HG03139 (cell line): ENCODE measurements around the gene CDK11A.
"Not testable (repeated sequence)": the region's sequence is repeated elsewhere in the genome, so short reads cannot be mapped to it uniquely, and the experiment has no call there.

Experiments
- ATAC-seq: cut with Tn5 transposase; IDR thresholded peaks from one replicate; pipeline ENCODE4 v1.9.1; 2021; ENCODE audit not compliant: unreplicated experiment

The CDK11A gene

DNA sequence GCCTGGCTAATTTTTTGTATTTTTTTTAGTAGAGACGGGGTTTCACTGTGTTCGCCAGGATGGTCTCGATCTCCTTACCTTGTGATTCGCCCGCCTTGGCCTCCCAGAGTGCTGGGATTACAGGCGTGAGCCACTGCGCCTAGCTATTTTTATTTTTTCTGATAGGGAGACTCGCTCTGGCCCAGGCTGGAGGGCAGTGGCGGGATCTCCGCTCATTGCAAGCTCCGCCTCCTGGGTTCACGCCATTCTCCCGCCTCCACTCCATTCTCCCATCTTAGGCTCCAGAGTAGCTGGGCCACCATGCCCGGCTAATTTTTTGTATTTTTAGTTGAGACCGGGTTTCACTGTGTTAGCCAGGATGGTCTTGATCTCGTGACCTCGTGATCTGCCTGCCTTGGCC is 1.9 kb upstream of the CDK11A start:
- not testable (repeated sequence) for ATAC-seq

DNA sequence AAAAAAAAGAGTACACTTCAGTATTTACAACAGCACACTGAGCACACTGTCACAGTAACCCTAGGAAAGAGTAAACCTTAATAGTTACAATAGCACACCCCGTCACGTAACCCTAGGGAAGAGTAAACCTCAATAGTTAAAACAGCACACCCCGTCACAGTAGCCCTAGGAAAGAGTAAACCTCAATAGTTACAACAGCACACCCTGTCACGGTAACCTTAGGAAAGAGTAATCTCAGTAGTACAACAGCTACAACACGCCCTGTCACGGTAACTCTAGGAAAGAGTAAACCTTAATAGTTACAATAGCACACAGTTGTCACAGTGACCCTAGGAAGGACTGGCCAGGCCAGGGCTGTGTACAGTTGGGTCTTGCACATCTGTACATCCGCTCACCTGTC is 3.0 kb downstream of the CDK11A start:
- ATAC-seq, result no peak

DNA sequence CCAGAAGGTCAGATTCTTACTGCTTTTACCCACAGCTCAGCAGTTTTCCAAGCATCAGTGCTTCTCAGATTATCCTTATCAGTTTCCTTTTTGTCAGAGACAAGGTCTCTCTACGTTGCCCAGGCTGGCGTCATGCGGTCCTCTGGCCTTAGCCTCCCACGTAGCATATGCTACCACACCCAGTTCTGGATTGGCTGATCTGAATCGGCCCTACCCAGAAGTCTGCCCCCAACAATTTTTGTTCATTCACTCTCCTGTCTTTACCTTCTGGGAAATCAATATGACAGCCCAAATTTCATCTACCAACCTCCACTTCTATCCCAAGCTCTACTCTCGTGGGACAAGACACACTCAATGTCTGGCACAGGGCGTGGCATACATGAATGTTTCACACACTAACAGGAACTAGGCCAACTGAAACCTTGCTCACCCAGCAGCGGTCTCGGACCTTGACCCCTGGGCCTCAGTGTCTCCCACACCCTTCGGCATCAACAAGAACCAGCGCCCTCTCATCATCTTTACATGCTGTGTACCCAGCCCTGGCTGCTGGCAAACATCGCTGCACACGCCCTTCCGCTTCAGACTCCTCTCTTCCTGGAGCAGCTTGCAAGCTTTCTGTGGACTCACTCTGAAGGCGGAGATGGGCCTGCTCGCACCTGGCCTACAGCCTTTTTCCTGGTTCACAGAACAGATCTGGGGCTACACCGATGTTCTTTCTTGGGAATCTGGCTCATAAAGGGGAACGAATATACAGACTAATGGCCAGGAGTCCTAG is 8.9 kb downstream of the CDK11A start:
- ATAC-seq, result not testable (repeated sequence)

DNA sequence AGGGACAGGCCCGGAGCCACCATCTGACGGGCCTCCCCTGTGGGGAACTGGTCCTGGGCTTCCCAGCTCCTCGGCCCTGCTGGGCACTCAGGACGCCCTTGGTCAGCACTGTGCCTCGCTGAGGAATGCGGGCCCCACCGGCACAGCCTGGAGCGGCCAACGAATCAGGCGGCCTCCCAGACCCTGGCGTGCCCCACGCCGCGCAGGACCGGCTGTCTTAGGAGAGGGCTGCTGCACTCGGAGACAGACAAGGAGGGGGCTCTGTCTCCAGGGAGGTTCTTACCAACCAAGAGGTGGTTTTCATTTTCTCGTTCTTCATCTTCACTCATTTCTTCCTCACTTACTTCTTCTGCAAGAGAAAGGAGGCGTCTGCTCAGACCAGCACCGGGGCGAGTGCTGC is 16.3 kb downstream of the CDK11A start:
- ATAC-seq, result not testable (repeated sequence)

DNA sequence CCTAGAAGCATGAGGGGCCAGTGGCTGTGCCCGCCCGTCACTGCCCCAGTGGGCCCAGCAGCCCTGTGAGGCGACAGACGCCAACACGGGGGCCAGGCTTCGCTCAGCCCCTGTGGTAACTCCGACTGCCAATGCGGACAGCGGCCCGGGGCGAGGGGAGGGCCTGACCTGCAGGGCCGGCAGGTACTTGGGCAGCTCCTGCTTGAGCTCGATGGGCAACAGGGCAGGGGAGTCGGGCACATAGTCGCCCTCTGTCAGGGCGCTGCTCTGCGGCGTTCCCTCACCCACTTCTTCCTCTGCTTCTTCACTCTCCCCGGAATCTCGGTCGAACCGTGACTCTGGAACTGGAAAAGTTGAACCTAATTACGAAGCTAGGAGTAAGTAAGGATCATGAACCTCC is 16.9 kb downstream of the CDK11A start:
- ATAC-seq, result not testable (repeated sequence)

DNA sequence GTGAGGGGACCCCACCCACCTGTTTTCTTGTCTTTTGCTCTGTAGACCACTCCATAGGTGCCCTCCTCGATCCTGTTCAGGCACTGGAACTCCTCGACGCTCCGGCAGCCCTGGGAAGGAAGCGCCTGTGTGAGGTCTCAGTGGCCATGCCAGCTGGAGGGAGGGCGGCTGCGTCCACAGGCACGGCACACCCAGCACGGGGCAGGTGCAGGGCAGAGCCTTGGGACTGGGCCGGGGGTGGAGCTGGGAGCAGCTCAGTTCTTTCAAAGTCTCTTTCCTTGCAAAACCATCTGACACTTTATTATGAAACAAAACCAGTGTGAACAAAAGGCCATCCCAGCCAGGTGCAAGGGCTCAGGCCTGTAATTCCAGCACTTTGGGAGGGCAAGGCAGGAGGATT is 18.5 kb downstream of the CDK11A start:
- not testable (repeated sequence) for ATAC-seq

DNA sequence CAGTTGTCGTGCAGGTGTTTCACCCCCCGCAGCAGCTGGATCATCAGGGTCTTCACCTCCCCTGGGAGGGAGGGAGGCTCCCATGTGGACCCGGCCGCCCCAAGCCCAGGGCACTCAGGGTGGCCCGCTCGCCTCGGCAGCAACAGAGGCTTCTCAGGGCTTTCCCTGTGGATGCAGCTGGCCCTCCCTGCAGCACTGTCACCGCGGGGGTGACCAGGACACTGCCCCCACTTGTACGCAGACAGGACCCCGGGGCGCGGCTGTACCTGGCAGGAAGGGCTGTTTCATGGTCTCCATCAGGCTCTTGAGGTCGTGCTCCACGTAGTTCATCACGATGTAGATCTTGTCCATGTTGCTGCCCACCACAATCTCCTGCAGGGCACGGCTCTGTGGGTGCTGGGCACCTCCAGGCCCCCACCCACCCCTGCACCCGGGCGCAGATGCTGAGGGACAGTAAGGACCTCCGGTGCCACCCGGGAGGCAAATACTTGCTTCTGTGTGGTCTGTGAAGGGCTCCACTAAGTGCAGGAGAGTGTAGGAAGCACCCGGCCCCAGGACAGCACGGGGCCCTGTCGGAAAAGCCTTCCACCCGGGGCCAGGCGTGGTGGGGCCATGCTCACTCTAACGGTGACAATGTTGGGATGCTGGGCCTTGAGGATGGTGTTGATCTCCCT is 19.7 kb downstream of the CDK11A start:
- not testable (repeated sequence) for ATAC-seq

DNA sequence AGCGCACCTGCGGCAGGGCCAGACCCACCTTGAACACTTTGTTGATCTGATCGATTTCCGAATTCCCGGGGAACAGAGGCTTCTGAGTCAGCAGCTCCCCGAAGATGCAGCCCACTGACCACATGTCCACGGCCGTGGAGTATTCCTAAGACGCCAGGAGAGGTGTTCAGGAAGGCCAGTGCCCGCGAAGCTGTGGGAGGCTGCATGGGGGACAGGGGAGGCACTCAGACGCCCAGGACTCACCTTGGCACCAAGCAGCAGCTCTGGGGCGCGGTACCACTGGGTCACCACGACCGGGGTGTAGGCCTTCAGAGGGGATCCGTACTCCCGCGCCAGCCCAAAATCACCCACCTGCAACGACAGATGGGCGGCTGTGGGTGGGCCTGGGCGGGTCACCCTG is 20.4 kb downstream of the CDK11A start:
- no peak for ATAC-seq

DNA sequence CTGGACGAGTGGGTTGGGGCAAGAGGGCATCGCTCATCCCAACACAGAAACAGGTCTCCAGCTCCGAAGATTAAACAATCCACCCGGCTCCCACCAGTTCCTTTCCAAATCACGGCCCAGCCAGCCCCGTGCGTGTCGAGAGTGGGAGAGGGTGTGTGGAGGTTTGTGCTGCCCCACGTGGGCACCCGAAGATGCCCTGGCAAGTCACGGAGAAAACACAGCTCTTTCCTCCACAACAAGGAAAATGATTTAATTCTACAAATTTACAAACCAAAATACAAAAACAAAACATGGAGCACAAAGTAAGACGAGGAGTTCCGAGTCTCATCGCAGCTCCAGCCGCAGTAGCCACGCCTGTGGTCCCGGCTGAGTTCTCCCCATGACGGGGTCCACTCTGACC is 21.7 kb downstream of the CDK11A start:
- ATAC-seq, result not testable (repeated sequence)

DNA sequence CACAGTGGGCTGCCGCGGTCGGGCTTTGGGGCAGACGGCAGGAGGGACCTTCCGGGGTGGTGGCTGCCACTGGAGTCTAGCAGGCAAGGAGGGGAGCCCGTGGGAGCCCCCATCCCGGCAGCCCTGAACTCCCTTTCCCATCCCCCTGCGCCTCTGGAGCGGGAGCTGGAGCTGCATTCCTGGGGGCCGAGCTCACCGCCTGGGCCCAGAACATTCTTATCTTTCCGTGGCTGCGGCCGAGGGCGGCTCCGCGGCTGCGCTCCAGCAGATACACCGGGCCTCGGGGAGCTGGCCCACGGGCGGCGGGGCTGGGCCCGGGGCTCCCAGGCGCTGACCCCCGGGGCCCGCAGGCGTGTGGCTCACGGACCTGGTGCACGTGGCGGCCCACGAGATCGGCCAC is 23.6 kb downstream of the CDK11A start:
- not testable (repeated sequence) for ATAC-seq

DNA sequence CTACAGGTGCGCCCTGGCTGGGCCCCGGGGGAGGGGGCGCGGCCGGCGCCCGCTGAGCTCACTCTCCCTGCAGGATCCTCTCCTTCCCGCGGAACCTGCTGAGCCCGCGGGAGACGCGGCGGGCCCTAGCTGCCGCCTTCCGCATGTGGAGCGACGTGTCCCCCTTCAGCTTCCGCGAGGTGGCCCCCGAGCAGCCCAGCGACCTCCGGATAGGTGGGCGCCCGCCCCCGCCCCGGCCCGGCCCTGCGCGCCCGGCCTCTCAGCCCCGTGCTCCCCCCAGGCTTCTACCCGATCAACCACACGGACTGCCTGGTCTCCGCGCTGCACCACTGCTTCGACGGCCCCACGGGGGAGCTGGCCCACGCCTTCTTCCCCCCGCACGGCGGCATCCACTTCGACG is 24.1 kb downstream of the CDK11A start:
- not testable (repeated sequence) for ATAC-seq

DNA sequence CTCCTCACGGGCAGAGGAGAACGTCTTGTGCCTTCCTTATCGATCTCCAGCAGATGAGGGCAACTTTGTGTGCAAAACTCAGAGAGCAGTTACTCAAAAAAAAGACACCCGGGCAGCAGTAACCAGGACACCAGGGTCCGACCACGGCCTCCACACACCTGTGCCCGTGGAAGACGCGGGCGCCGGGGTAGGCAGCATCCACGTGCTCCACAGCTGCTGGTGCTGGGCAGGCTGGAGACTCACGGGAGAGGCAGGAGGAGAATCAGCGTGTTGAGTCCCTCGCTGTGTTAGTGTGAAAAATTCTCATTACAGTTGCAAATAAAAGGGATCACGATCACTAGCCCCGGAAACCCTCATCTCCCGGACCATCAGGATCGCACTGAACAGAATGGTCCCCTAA is 25.1 kb downstream of the CDK11A start:
- ATAC-seq, result not testable (repeated sequence)

DNA sequence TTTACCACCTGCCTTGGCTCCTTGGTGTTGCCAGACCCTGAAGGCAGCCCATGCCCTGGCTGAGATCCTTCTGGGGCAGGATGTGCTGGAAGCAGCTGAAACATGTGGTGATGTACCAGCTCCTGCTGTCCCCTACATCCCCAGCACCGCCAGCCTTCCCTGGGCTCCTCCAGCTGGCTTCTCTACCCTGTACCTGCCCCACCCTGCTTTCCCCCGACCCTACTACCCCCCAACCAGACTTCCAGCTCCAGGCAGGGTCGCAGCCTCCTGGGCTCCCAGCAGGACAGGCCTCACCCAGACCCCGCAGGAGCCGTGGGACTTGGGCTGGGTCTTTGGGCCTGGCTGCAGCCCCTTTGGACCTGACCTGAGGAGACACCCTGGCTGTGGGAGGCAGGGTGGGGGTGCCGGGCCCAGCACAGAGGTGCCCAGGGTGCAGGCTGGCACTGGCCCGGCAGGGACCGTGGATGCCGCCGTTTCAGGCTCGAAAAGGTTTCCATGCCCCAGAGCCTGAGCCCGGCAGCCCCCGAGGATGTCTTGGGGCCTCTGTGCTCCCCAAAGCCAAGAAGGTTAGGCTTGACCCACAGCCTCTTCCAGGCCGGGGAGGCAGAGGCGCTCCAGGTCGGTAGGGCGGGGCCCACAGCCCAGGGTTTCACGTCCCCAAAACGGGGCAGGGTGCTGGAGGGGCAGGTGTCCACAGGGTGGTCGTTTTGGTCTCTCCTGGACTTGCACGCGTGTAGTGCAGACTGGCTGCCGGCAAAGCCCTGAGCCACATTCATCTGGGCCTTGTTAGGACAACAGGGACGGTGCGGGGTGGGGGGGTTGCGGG is 26.6 kb downstream of the CDK11A start:
- ATAC-seq, result not testable (repeated sequence)

DNA sequence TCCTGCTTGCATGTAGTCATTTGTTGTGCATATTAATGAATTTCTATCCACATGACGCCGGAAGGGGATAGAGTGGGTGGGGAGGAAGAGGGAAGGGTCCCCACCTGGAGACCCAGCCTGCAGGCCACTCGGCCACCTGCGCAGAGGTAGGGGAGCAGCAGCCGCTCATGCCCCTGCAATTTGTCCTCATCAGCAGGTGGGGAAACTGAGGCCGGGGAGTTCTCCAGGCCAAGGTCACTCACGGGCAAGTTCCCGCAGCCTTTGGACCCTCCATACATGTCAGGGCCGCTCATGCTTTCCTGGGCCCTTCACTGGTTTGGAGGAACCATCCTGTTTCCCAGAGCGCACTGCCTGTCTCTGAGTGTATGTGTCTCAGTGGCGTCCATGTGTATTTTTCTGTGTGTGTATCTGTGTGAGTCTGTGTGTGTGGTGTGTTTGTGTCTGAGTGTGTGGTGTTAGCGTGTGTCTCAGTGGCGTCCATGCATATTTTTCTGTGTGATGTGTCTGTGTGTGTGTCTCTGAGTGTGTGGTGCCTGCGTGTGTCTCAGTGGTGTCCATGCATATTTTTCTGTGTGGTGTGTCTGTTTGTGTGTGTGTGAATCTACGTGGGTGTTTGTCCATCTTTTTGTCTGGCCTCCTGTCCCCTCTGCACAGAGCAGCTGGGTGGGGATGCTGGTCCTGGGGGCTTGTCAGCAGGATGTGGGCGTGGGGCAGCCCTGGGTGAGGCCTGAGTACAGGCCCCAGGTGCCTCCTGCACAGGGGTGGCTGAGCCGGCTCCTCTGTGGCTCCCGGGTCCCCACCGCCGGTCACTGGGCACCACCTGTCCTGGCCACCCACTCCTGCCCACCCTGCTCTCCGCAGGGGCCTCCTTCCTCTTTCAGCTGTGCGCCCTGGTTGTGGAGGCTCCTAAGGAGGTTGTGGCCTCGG is 27.5 kb downstream of the CDK11A start:
- ATAC-seq, result not testable (repeated sequence)

DNA sequence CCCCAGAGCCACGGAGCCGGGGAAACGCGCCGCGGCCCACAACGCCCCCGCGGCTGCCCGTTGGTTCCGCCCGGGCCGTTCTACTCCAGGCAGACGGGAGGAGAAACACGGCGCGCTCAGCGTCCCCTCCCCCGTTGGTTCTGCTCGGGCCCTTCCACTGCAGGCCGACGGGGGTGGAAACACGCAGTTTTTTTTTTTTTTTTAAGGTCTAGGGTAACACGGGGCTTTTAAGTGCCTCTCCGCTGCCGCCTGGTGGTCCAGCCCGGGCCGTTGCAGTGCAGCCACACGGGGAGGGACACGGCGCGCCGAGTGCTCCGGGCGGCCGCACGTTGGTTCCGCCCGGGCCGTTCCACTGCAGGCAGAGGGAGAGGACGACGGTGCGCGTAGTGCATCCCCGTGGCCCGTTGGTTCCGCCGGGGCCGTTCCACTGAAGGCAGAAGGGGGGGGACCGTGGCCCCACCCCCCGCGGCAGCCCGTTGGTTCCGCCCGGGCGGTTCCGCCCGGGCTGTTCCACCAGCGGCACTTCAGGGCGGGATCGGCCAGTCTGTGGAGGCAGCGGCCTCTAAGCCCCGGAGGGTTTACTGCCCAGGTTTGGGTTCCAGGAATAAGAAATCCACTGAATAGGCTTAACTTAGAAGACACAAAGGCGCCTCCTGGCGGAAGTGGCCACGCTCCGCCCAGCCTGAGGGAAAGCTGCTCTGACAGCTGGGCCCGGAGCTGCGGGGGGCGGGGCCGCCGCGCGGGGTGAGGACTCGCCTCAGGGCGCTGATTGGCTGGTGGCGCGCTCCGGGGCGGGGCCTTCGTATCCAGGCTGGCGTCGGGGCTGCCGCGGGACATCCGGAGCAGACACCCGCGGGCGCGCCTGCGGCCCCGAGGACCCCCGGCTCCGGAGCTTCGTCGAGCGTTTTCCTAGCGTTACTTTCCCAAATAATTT is 31.2 kb downstream of the CDK11A start, which contains the start of gene SLC35E2B:
TSS of gene SLC35E2B (minus strand) at position 82 of the 934 bp plus-strand sequence. CDS start 16,096 bp downstream, outside the sequence.
- peak; percentile 72 for ATAC-seq

DNA sequence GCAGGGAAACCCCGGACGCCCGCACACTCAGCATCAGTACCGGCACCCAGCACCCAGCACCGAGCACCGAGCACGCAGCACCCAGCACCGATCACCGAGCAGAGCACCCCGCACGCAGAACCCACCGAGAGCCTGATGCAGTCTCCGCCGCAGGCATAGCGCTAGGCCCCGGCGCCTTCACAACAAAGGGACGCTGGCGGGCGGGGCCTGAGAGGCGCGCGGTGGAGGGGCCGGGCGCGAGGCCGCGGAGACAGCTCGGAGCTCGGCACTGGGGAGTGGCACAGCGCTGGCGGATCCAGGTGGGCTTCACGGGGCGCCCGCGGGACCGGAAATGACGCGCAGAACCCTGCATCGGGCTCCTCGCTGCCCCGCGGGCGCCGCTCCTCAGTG is 31.8 kb downstream of the CDK11A start:
- peak; percentile 37 for ATAC-seq

DNA sequence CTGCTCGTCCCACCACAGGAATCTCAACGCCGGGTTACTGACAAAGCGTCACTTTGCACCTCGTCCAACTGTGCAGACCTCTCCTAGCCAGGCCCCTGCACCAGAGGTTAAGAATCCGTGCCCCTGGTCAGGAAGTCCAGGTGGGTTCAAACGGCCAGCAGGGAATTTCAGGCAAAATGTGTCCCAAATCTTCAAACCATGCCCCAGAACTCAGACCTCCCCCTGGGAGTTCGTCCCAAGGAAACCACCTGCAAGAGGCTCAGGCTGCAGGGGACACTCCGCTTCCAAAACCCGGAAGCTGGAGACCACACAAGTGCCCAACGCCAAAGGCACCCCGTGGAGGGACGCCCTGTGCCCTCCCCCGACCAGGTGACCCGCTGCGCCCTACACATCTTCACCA is 32.7 kb downstream of the CDK11A start:
- not testable (repeated sequence) for ATAC-seq

DNA sequence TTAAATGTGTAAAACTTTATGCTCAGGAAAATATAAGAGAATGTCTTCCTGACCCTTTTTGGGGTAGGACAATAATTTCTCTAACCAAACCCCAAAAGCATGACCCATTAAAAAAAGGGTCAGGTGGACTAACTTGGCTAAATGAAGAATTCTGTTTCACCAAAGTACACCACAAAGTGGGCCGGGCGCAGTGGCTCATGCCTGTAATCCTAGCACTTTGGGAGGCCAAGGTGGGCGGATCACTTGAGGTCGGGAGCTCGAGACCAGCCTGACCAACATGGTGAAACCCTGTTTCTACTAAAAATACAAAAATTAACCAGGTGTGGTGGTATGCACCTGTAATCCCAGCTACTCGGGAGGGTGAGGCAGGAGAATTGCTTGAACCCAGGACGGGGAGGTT is 34.6 kb downstream of the CDK11A start:
- ATAC-seq, result not testable (repeated sequence)

DNA sequence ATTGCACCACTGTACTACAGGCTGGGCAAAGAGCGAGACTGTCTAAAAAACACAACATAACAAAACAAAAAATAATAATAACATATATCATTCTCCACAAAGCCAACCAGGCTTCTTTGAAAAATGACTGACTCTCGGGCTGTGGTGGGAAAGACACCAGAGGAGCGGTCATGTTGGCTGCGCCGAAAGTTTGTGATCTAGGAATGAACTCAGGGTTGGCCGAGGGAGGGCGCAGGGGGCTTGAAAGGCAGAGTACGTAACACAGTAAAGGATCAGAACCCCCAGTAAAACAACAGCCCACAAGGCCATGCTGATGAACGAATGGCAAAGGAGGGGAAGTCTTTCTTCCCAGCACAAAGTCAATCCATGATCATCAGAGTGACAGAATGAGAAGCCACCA is 36.3 kb downstream of the CDK11A start:
- no peak for ATAC-seq
